NCI-H1048 (cell line): ENCODE measurements around the gene FGF11.

ENCODE experiments used
- DNase-seq: peaks from one replicate; lab custom pipeline; 2025; lab: John Stamatoyannopoulos, UW

The FGF11 gene

GRCh38 chr17:7408252-7408727, 31.0 kb upstream of the FGF11 start:
- DNase-seq = no peak

GRCh38 chr17:7408863-7409262, 30.4 kb upstream of the FGF11 start:
- DNase-seq = no peak

- no peak for DNase-seq
Measured at GRCh38 chr17:7409716-7410115, 29.6 kb upstream of the FGF11 start.

- DNase-seq = no peak
Measured at GRCh38 chr17:7410634-7411426, 28.5 kb upstream of the FGF11 start.

- no peak for DNase-seq
Measured at GRCh38 chr17:7411427-7411750, 27.9 kb upstream of the FGF11 start.

GRCh38 chr17:7413346-7413985, 25.8 kb upstream of the FGF11 start:
- no peak for DNase-seq

GRCh38 chr17:7414837-7415236, 24.5 kb upstream of the FGF11 start:
- DNase-seq = no peak

- no peak for DNase-seq
Measured at GRCh38 chr17:7415784-7416183, 23.5 kb upstream of the FGF11 start.

GRCh38 chr17:7416323-7416722, 23.0 kb upstream of the FGF11 start:
- DNase-seq = no peak

GRCh38 chr17:7417056-7417655, 22.2 kb upstream of the FGF11 start:
- no peak for DNase-seq

- DNase-seq = no peak
Measured at GRCh38 chr17:7418472-7419152, 20.7 kb upstream of the FGF11 start.

- DNase-seq = no peak
Measured at GRCh38 chr17:7419819-7420610, 19.3 kb upstream of the FGF11 start, which contains the start of gene SPEM1. Gene SPEM1 (plus strand): TSS chr17:7420324. CDS start chr17:7420385, 61 bp downstream.

GRCh38 chr17:7421186-7421585, 18.1 kb upstream of the FGF11 start:
- no peak for DNase-seq

GRCh38 chr17:7423679-7424078, 15.6 kb upstream of the FGF11 start:
- no peak for DNase-seq

GRCh38 chr17:7425316-7425715, 14.0 kb upstream of the FGF11 start, which contains the start of gene SPEM2:
Gene SPEM2 (plus strand): TSS chr17:7425616. CDS start chr17:7425689, 73 bp downstream.
- no peak for DNase-seq

- no peak for DNase-seq
Measured at GRCh38 chr17:7425756-7426155, 13.6 kb upstream of the FGF11 start.

- no peak for DNase-seq
Measured at GRCh38 chr17:7426203-7426863, 13.0 kb upstream of the FGF11 start.

- no peak for DNase-seq
Measured at GRCh38 chr17:7426896-7427489, 12.3 kb upstream of the FGF11 start.

GRCh38 chr17:7427549-7427948, 11.8 kb upstream of the FGF11 start:
- DNase-seq = no peak

GRCh38 chr17:7428557-7428956, 10.8 kb upstream of the FGF11 start, which contains the start of gene SPEM3:
Gene SPEM3 (plus strand): TSS chr17:7428857. CDS start chr17:7428903, 46 bp downstream.
- no peak for DNase-seq

GRCh38 chr17:7429722-7430121, 9.6 kb upstream of the FGF11 start:
- no peak for DNase-seq
